Kidney (tissue), 14 donors: ENCODE data around the gene ARHGAP18. TPM values are rescaled to one million over a fixed set of nuclear protein-coding genes. Genes with fewer than 3 reads are reported as not detected.

ENCODE experiments used
- DNase-seq, 5 donors: peaks; one replicate each; pipeline ENCODE4 v3.0.0-alpha.2; 2013 to 2020
- FAIRE-seq: peaks from 2 replicates; lab custom pipeline; 2012; peaks lifted over from hg19 to GRCh38; lab: Jason Lieb, UNC
- H3K27ac ChIP-seq, 2 donors: one replicate each; pipeline ENCODE4 v1.7.0; 2013; ENCODE audit warnings: low read depth in 2 of 2, low read length in 2 of 2, inconsistent platforms in 1 of 2
- H3K27me3 ChIP-seq: one replicate; pipeline ENCODE4 v1.7.1; 2013; ENCODE audit warnings: low read length, inconsistent platforms; ENCODE audit not compliant: control insufficient read depth, insufficient read depth
- H3K36me3 ChIP-seq, 3 donors: one replicate each; pipeline versions ENCODE4 v1.7.0 to v1.7.1; 2013; ENCODE audit warnings: low read length in 3 of 3, control low read depth in 1 of 3, inconsistent platforms in 1 of 3; ENCODE audit not compliant: insufficient read depth in 3 of 3, control insufficient read depth in 2 of 3
- H3K4me1 ChIP-seq, 3 donors: one replicate each; pipeline versions ENCODE4 v1.7.0 to v1.7.1; 2013; ENCODE audit warnings: low read length in 3 of 3, inconsistent platforms in 1 of 3, low read depth in 1 of 3; ENCODE audit not compliant: control insufficient read depth in 2 of 3, insufficient read depth in 2 of 3
- H3K4me3 ChIP-seq, 3 donors: one replicate each; pipeline versions ENCODE4 v1.7.0 to v1.8.1; 2013; ENCODE audit warnings: low read length in 3 of 3, control low read depth in 1 of 3, inconsistent platforms in 1 of 3
- H3K9ac ChIP-seq, 3 donors: one replicate each; pipeline versions ENCODE4 v1.7.0 to v1.7.1; 2013; ENCODE audit warnings: low read length in 3 of 3, control low read depth in 1 of 3, inconsistent platforms in 1 of 3
- H3K9me3 ChIP-seq, 3 donors: one replicate each; pipeline versions ENCODE4 v1.7.0 to v1.7.1; 2013; ENCODE audit warnings: low read length in 3 of 3, control low read depth in 1 of 3, inconsistent platforms in 1 of 3; ENCODE audit not compliant: control insufficient read depth in 2 of 3, insufficient read depth in 1 of 3
- CTCF ChIP-seq: IDR thresholded peaks from 3 replicates; pipeline ENCODE4 v1.5.1; 2012; ENCODE audit warnings: mild to moderate bottlenecking, moderate library complexity, borderline replicate concordance; ENCODE audit not compliant: insufficient read depth; ENCODE audit errors: extremely low read depth
- intact Hi-C: fragments of 100-400 bp; cut with DNase I; formaldehyde crosslinking; loops from one replicate; pipeline ENCODE4 v1.11.1; 2022
- polyA plus RNA-seq: library from polyadenylated mRNA; stranded (reverse); fragments of 350-450 nt; fragmentation: Illumina TruSeq; extraction: RNeasy Lipid Tissue Mini Kit (QIAGEN cat#74804); gene quantifications from one replicate; pipeline ENCODE4 v1.2.3, GENCODE V29; 2014; ENCODE audit warnings: low read depth, low replicate concordance; ENCODE audit not compliant: insufficient read depth
- total RNA-seq: library from RNA; stranded (reverse); fragmentation: NEBNext Ultra II Directional; extraction: Animal tissue kit (Norgen Biotek cat#: 25700); gene quantifications from one replicate; pipeline ENCODE4 v1.2.1, GENCODE V29; 2021
- donor health status: control.
- donor health status: control.
- donor health status: control.
- donor health status: control.
- donor health status: control.
- donor health status: DM: yes; HTN: yes; CAD: no.
- donor health status: Normal renal cell carcinoma (clear cell type).

Gene ARHGAP18
- total and polyA plus RNA-seq, 2 donors from 2014 or later, result 26.5 to 39.8 TPM

GRCh38 chr6:129653229-129653628 lies 56.7 kb downstream of the ARHGAP18 start:
- Histone ChIP-seq H3K36me3 (no peaks in the 10 kb centered on the region), H3K27me3 (no peaks in the 10 kb centered on the region), H3K27ac (no peak overlapping the region), H3K4me1 (no peaks in the 10 kb centered on the region), H3K9me3 (no peaks in the 10 kb centered on the region), H3K9ac (no peak overlapping the region), H3K4me3 (no peak overlapping the region)
- intact Hi-C loops, result no loop called here
- no peak for DNase-seq
- no peak for TF ChIP-seq CTCF
- FAIRE-seq, result no peak

GRCh38 chr6:129651291-129651691 lies 58.7 kb downstream of the ARHGAP18 start:
- no peak overlapping the region for H3K27ac ChIP-seq
- intact Hi-C loops, result no loop called here
- no peaks in the 10 kb centered on the region for H3K27me3 ChIP-seq
- no peak overlapping the region for H3K9ac ChIP-seq
- FAIRE-seq (no peak), DNase-seq (no peak)
- no peak for TF ChIP-seq CTCF
- no peaks in the 10 kb centered on the region for H3K36me3 ChIP-seq
- H3K9me3 ChIP-seq, result no peaks in the 10 kb centered on the region
- no peak overlapping the region for H3K4me3 ChIP-seq
- peaks cover 0 to 6% (median 0%) of the 10 kb centered on the region in 3 donors for H3K4me1 ChIP-seq

GRCh38 chr6:129648819-129649491 lies 61.0 kb downstream of the ARHGAP18 start:
- H3K27ac ChIP-seq, result no peak overlapping the region
- FAIRE-seq, result no peak
- intact Hi-C loops, result no loop called here

More at GRCh38 chr6:129648819-129649491, 61.0 kb downstream of the ARHGAP18 start:
- Histone ChIP-seq H3K4me3 (no peak overlapping the region), H3K9me3 (no peaks in the 10 kb centered on the region), H3K9ac (no peak overlapping the region), H3K36me3 (no peaks in the 10 kb centered on the region), H3K4me1 (peaks cover 7 to 25% (median 8%) of the 10 kb centered on the region in 3 donors), H3K27me3 (no peaks in the 10 kb centered on the region)
- DNase-seq, result no peak
- no peak for TF ChIP-seq CTCF
